K562 (cell line): ENCODE results near the gene HECA.

Experiments used
- CREB1 ChIP-seq, 2 experiments: sonication (generic) in 1 of 2; formaldehyde crosslinking in 1 of 2; IDR thresholded peaks; 2 replicates each; pipeline versions ENCODE4 v1.6.1 to v1.8.0; 2012 to 2022; ENCODE audit warnings: inconsistent platforms in 1 of 2, mild to moderate bottlenecking in 1 of 2, missing genetic modification reagents in 1 of 2, moderate library complexity in 1 of 2
- FOSL1 ChIP-seq: fragments of 200-800 bp; sonication (Bioruptor generic); conservative IDR thresholded peaks from 2 replicates; pipeline ENCODE4 v1.6.1; 2016; ENCODE audit warnings: missing genetic modification characterization, missing compliant biosample characterization
- HNRNPK ChIP-seq: fragments of 200-400 bp; formaldehyde crosslinking; IDR thresholded peaks from one replicate; pipeline ENCODE4 v1.6.1; 2018; ENCODE audit warnings: mild to moderate bottlenecking, low read depth, low read length; ENCODE audit not compliant: poor library complexity, severe bottlenecking
- MXI1 ChIP-seq: IDR thresholded peaks from 2 replicates; pipeline ENCODE4 v1.6.1; 2011; ENCODE audit warnings: low read depth, mild to moderate bottlenecking, improper control_type of control experiment, low read length
- POLR2AphosphoS5 ChIP-seq: IDR thresholded peaks from 2 replicates; pipeline ENCODE4 v1.6.1; 2011; ENCODE audit warnings: mild to moderate bottlenecking, low read depth, low read length, moderate library complexity; ENCODE audit not compliant: control insufficient read depth, insufficient read depth
- TAF1 ChIP-seq: IDR thresholded peaks from 2 replicates; pipeline ENCODE4 v1.6.1; 2011; ENCODE audit warnings: mild to moderate bottlenecking, low read length, moderate library complexity; ENCODE audit not compliant: insufficient read depth, control insufficient read depth, severe bottlenecking; ENCODE audit errors: extremely low read depth
- TF ChIP-seq, protein P1 (sequence below): sonication (generic); formaldehyde crosslinking; IDR thresholded peaks from 2 replicates; pipeline ENCODE4 v1.8.0; 2023; ENCODE audit warnings: mild to moderate bottlenecking, missing genetic modification reagents
- TF ChIP-seq, protein P2 (sequence below), 3 experiments: IDR thresholded peaks in 2 of 3; conservative IDR thresholded peaks in 1 of 3; 2 replicates each; pipeline ENCODE4 v1.5.1; 2011 to 2012; ENCODE audit warnings: low read length in 3 of 3, mild to moderate bottlenecking in 3 of 3, control low read depth in 2 of 3, improper control_type of control experiment in 1 of 3, inconsistent platforms in 1 of 3, low read depth in 1 of 3, mixed read lengths in 1 of 3, moderate library complexity in 1 of 3; ENCODE audit not compliant: insufficient read depth in 2 of 3

DNA sequence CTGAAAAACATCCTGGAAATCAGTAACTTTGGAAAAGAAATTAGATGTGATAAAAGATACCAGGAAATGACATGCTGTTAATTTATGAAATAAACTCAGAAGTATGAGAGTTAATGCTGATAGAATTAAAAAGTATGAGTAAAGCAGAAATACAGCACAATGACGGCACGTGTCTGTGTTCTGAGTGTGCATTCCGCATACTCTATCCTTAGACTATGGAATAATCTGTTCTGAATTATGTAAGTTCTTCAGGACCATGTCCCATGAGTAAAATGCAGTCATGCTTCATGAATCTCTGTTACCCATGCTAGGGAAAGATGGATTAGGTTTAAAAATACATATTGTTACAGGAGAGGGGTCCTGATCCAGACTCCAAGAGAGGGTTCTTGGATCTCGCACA lies 21.7 kb downstream of the HECA start:
- TF ChIP-seq, protein P1, sequence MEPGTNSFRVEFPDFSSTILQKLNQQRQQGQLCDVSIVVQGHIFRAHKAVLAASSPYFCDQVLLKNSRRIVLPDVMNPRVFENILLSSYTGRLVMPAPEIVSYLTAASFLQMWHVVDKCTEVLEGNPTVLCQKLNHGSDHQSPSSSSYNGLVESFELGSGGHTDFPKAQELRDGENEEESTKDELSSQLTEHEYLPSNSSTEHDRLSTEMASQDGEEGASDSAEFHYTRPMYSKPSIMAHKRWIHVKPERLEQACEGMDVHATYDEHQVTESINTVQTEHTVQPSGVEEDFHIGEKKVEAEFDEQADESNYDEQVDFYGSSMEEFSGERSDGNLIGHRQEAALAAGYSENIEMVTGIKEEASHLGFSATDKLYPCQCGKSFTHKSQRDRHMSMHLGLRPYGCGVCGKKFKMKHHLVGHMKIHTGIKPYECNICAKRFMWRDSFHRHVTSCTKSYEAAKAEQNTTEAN = no peak
- TF ChIP-seq FOSL1 (tag) (no peak), POLR2AphosphoS5 (no peak), CREB1 (IDR thresholded peaks at IDR 0.05) (no peak), CREB1 (CRISPR knock-in tag; IDR thresholded peaks at IDR 0.05) (no peak), MXI1 (no peak), HNRNPK (no peak), TAF1 (no peak)
- TF ChIP-seq, protein P2, sequence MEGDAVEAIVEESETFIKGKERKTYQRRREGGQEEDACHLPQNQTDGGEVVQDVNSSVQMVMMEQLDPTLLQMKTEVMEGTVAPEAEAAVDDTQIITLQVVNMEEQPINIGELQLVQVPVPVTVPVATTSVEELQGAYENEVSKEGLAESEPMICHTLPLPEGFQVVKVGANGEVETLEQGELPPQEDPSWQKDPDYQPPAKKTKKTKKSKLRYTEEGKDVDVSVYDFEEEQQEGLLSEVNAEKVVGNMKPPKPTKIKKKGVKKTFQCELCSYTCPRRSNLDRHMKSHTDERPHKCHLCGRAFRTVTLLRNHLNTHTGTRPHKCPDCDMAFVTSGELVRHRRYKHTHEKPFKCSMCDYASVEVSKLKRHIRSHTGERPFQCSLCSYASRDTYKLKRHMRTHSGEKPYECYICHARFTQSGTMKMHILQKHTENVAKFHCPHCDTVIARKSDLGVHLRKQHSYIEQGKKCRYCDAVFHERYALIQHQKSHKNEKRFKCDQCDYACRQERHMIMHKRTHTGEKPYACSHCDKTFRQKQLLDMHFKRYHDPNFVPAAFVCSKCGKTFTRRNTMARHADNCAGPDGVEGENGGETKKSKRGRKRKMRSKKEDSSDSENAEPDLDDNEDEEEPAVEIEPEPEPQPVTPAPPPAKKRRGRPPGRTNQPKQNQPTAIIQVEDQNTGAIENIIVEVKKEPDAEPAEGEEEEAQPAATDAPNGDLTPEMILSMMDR (IDR thresholded peaks at IDR 0.05 in 2 of 3, conservative IDR thresholded peaks at IDR 0.05 in 1 of 3; ENCODE audit: insufficient read depth in 2 of 3, low read depth in 1 of 3, low read length in 3 of 3) = no peak
